Measurements from ENCODE around the gene CFAP43. TPM values are rescaled to one million over a fixed set of nuclear protein-coding genes. Genes with fewer than 3 reads are reported as not detected.
"Not testable (repeated sequence)": the region's sequence is repeated elsewhere in the genome, so short reads cannot be mapped to it uniquely, and the experiment has no call there.

The CFAP43 gene
- total and polyA plus RNA-seq, 5 donors from 2014 or later, result not detected

DNA sequence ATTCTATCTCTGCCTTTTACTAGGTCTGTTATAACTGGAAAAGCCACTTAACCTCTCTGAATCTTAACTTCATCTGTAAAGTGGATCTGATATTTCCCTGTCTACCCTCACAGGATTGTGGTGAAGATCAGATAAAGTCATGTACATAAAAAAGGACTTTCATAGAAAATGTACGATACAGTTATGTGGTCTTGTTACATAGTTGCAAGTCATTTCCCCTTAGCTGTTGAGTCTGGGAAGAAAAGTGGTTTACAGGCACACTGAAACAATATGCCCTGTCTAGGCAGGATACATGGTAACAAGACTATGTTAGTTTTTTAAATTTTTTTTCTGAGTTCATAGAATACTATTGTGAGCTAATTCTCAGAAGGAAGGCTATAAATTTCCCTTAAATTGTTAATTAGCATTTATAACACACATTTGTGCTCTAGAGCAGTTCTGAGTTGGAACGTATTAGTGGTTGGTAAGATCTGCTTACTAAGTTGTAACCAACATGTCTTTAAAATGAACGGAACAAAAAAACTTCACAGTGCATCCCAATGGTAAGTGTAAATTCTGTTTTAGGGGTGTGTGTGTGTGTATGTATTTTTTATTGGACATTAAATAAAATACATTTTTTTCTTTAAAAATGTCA lies 15.5 kb upstream of the CFAP43 start:
- Mint-ChIP-seq H3K27ac (no peak overlapping the region), H3K36me3 (peaks cover 7% of the 10 kb centered on the region), H3K9me3 (peaks cover 0 to 4% (median 2%) of the 10 kb centered on the region in 7 donors), H3K4me3 (no peak overlapping the region), H3K27me3 (peaks cover 56% of the 10 kb centered on the region), H3K4me1 (no peaks in the 10 kb centered on the region)
- no peaks in the 10 kb centered on the region for H3K4me1 ChIP-seq (ENCODE audit: control insufficient read depth, insufficient read depth, low read length, poor library complexity, severe bottlenecking)
- H3K27ac ChIP-seq (ENCODE audit: insufficient read depth, low read length, poor library complexity, severe bottlenecking), result no peak overlapping the region
- no peaks in the 10 kb centered on the region for H3K36me3 ChIP-seq (ENCODE audit: control insufficient read depth, insufficient read depth, low read length)
- peaks cover 4% of the 10 kb centered on the region for H3K27me3 ChIP-seq (ENCODE audit: control insufficient read depth, insufficient read depth, low read length)
- ATAC-seq (ENCODE audit: low read depth in 2 of 2), result peak in 1 of 2 donors; percentile 25
- DNase-seq, result peak in 1 of 3 donors; percentile 49
- H3K9me3 ChIP-seq (ENCODE audit: control insufficient read depth in 2 of 2, low read length in 2 of 2), result peaks cover 0 to 2% of the 10 kb centered on the region in 2 experiments
- H3K4me3 ChIP-seq (ENCODE audit: low read depth, low read length), result no peak overlapping the region

DNA sequence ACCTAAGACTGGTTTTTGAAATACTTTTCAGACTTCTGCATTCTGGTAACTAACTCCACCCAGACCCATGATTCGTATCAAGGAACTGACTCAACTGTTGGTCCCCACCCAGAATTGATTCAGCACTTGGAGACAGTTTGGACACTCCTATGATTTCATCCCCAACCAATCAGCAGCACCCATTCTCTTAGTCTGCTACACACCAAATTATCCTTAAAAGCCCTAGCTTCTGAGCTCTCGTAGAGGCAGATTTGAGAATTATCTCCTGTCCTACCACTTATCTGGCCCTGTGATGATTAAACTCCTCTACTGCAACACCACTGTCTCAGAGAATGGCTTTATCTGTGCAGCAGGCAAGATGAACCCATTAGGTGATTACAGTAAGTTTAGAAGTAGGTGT lies 14.8 kb upstream of the CFAP43 start:
- peak overlapping the region in 1 of 3 donors; percentile 56 for H3K27ac Mint-ChIP-seq
- ATAC-seq (ENCODE audit: low read depth in 2 of 2), result peak in 1 of 2 donors; percentile 50
- H3K27ac ChIP-seq (ENCODE audit: insufficient read depth, low read length, poor library complexity, severe bottlenecking), result no peak overlapping the region

GRCh38 chr10:104245066-104245632 lies 13.0 kb upstream of the CFAP43 start:
- no peak overlapping the region for H3K27ac ChIP-seq (ENCODE audit: insufficient read depth, low read length, poor library complexity, severe bottlenecking)
- Mint-ChIP-seq H3K9me3 (peaks cover 0 to 4% (median 2%) of the 10 kb centered on the region in 7 donors), H3K4me1 (no peaks in the 10 kb centered on the region), H3K36me3 (peaks cover 7% of the 10 kb centered on the region), H3K27me3 (peaks cover 62% of the 10 kb centered on the region), H3K27ac (no peak overlapping the region), H3K4me3 (no peak overlapping the region)
- ATAC-seq (ENCODE audit: low read depth in 2 of 2) (no peak), DNase-seq (no peak)
- no peaks in the 10 kb centered on the region for H3K36me3 ChIP-seq (ENCODE audit: control insufficient read depth, insufficient read depth, low read length)
- no peaks in the 10 kb centered on the region for H3K4me1 ChIP-seq (ENCODE audit: control insufficient read depth, insufficient read depth, low read length, poor library complexity, severe bottlenecking)
- H3K4me3 ChIP-seq (ENCODE audit: low read depth, low read length), result no peak overlapping the region
- H3K9me3 ChIP-seq (ENCODE audit: control insufficient read depth in 2 of 2, low read length in 2 of 2), result peaks cover 0 to 2% of the 10 kb centered on the region in 2 experiments
- H3K27me3 ChIP-seq (ENCODE audit: control insufficient read depth, insufficient read depth, low read length), result peaks cover 12% of the 10 kb centered on the region

More for the DNA sequence above, 14.8 kb upstream of the CFAP43 start:
- peaks cover 7% of the 10 kb centered on the region for H3K36me3 Mint-ChIP-seq
- Histone ChIP-seq H3K4me3 (ENCODE audit: low read depth, low read length) (no peak overlapping the region), H3K4me1 (ENCODE audit: control insufficient read depth, insufficient read depth, low read length, poor library complexity, severe bottlenecking) (no peaks in the 10 kb centered on the region), H3K9me3 (ENCODE audit: control insufficient read depth in 2 of 2, low read length in 2 of 2) (peaks cover 0 to 2% of the 10 kb centered on the region in 2 experiments), H3K36me3 (ENCODE audit: control insufficient read depth, insufficient read depth, low read length) (no peaks in the 10 kb centered on the region), H3K27me3 (ENCODE audit: control insufficient read depth, insufficient read depth, low read length) (peaks cover 7% of the 10 kb centered on the region)
- peak in 1 of 3 donors; percentile 62 for DNase-seq
- peaks cover 60% of the 10 kb centered on the region for H3K27me3 Mint-ChIP-seq
- no peaks in the 10 kb centered on the region for H3K4me1 Mint-ChIP-seq
- peaks cover 0 to 4% (median 2%) of the 10 kb centered on the region in 7 donors for H3K9me3 Mint-ChIP-seq
- H3K4me3 Mint-ChIP-seq, result no peak overlapping the region

GRCh38 chr10:104243512-104243911 lies 11.3 kb upstream of the CFAP43 start:
- peaks cover 63% of the 10 kb centered on the region for H3K27me3 Mint-ChIP-seq
- no peaks in the 10 kb centered on the region for H3K4me1 Mint-ChIP-seq
- Histone ChIP-seq H3K4me3 (ENCODE audit: low read depth, low read length) (no peak overlapping the region), H3K27ac (ENCODE audit: insufficient read depth, low read length, poor library complexity, severe bottlenecking) (no peak overlapping the region), H3K9me3 (ENCODE audit: control insufficient read depth in 2 of 2, low read length in 2 of 2) (peaks cover 0 to 2% of the 10 kb centered on the region in 2 experiments), H3K4me1 (ENCODE audit: control insufficient read depth, insufficient read depth, low read length, poor library complexity, severe bottlenecking) (no peaks in the 10 kb centered on the region), H3K27me3 (ENCODE audit: control insufficient read depth, insufficient read depth, low read length) (peaks cover 20% of the 10 kb centered on the region), H3K36me3 (ENCODE audit: control insufficient read depth, insufficient read depth, low read length) (no peaks in the 10 kb centered on the region)
- no peak for DNase-seq
- H3K36me3 Mint-ChIP-seq, result peaks cover 7% of the 10 kb centered on the region
- ATAC-seq (ENCODE audit: low read depth in 2 of 2), result no peak
- no peak overlapping the region for H3K4me3 Mint-ChIP-seq
- peaks cover 0 to 4% (median 0%) of the 10 kb centered on the region in 7 donors for H3K9me3 Mint-ChIP-seq
- H3K27ac Mint-ChIP-seq, result peak overlapping the region in 1 of 3 donors; percentile 87

DNA sequence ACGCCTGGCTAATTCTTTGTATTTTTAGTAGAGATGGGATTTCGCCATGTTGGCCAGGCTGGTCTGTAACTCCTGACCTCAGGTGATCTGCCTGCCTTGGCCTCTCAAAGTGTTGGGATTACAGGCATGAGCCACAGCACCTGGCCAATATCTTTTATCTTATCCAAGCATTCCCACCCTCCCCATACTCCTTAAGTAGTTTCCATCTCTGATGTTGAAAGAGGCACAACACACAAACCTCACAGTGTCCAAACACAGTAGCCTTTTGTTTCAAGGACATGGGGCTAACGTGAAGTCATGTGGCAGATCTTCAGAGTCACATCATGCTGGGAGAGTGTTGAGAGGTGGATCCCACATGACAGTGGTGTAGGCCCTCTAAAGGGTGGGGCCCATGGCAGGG lies 10.8 kb upstream of the CFAP43 start:
- H3K27me3 ChIP-seq (ENCODE audit: control insufficient read depth, insufficient read depth, low read length), result peaks cover 23% of the 10 kb centered on the region
- not testable (repeated sequence) for H3K36me3 Mint-ChIP-seq; H3K4me3 Mint-ChIP-seq; H3K27ac ChIP-seq (ENCODE audit: insufficient read depth, low read length, poor library complexity, severe bottlenecking); H3K4me3 ChIP-seq (ENCODE audit: low read depth, low read length); H3K9me3 ChIP-seq (ENCODE audit: control insufficient read depth in 2 of 2, low read length in 2 of 2); H3K4me1 Mint-ChIP-seq; H3K9me3 Mint-ChIP-seq; DNase-seq; ATAC-seq (ENCODE audit: low read depth in 2 of 2); H3K36me3 ChIP-seq (ENCODE audit: control insufficient read depth, insufficient read depth, low read length); H3K4me1 ChIP-seq (ENCODE audit: control insufficient read depth, insufficient read depth, low read length, poor library complexity, severe bottlenecking)
- Mint-ChIP-seq H3K27me3 (peaks cover 62% of the 10 kb centered on the region), H3K27ac (peak overlapping the region in 1 of 3 donors; percentile 87)

DNA sequence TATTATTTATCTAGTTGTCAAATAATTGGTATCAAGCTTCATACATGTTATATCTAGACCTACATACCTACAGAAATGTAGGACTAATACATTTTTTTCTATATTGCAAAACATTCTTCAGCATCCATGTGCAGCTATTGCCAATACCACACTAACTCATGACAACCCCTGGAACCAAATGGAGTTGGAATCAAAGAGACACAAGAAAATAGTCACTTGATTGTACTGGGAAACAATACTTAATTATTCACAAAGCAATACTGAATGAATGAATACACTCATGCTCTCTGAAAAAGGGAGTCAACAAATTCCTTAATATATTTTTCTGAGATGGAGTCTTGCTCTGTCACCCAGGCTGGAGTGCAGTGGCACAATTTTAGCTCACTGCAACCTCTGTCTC lies 10.4 kb upstream of the CFAP43 start:
- Mint-ChIP-seq H3K4me1 (no peaks in the 10 kb centered on the region), H3K27ac (no peak overlapping the region), H3K9me3 (peaks cover 0 to 4% (median 0%) of the 10 kb centered on the region in 7 donors), H3K27me3 (peaks cover 66% of the 10 kb centered on the region), H3K4me3 (no peak overlapping the region), H3K36me3 (peaks cover 7% of the 10 kb centered on the region)
- no peaks in the 10 kb centered on the region for H3K4me1 ChIP-seq (ENCODE audit: control insufficient read depth, insufficient read depth, low read length, poor library complexity, severe bottlenecking)
- H3K36me3 ChIP-seq (ENCODE audit: control insufficient read depth, insufficient read depth, low read length), result no peaks in the 10 kb centered on the region
- no peak overlapping the region for H3K27ac ChIP-seq (ENCODE audit: insufficient read depth, low read length, poor library complexity, severe bottlenecking)
- H3K27me3 ChIP-seq (ENCODE audit: control insufficient read depth, insufficient read depth, low read length), result peaks cover 27% of the 10 kb centered on the region
- no peak for DNase-seq
- H3K4me3 ChIP-seq (ENCODE audit: low read depth, low read length), result no peak overlapping the region
- peaks cover 0 to 2% of the 10 kb centered on the region in 2 experiments for H3K9me3 ChIP-seq (ENCODE audit: control insufficient read depth in 2 of 2, low read length in 2 of 2)
- ATAC-seq (ENCODE audit: low read depth in 2 of 2), result no peak

- peaks cover 3 to 7% of the 10 kb centered on the region in 2 experiments for H3K9me3 ChIP-seq (ENCODE audit: control insufficient read depth in 2 of 2, low read length in 2 of 2)
- H3K36me3 ChIP-seq (ENCODE audit: control insufficient read depth, insufficient read depth, low read length), result no peaks in the 10 kb centered on the region
- Mint-ChIP-seq H3K9me3 (peaks cover 0 to 6% (median 3%) of the 10 kb centered on the region in 7 donors), H3K4me3 (no peak overlapping the region), H3K36me3 (no peaks in the 10 kb centered on the region), H3K27ac (no peak overlapping the region), H3K27me3 (peaks cover 71% of the 10 kb centered on the region), H3K4me1 (no peaks in the 10 kb centered on the region)
- no peak overlapping the region for H3K27ac ChIP-seq (ENCODE audit: insufficient read depth, low read length, poor library complexity, severe bottlenecking)
- H3K27me3 ChIP-seq (ENCODE audit: control insufficient read depth, insufficient read depth, low read length), result peaks cover 42% of the 10 kb centered on the region
- DNase-seq, result no peak
- H3K4me1 ChIP-seq (ENCODE audit: control insufficient read depth, insufficient read depth, low read length, poor library complexity, severe bottlenecking), result no peaks in the 10 kb centered on the region
- ATAC-seq (ENCODE audit: low read depth in 2 of 2), result no peak
- no peak overlapping the region for H3K4me3 ChIP-seq (ENCODE audit: low read depth, low read length)
Observed at GRCh38 chr10:104240078-104240477, 7.9 kb upstream of the CFAP43 start.
